NAMALWA (cell line): Measurements from ENCODE around the gene IFNLR1.

Experiments
- DNase-seq: peaks from one replicate; pipeline ENCODE4 v3.0.0-alpha.2; 2015; ENCODE audit warnings: low spot score

IFNLR1 gene

GRCh38 chr1:24121406-24121805, 65.7 kb downstream of the IFNLR1 start:
- no peak for DNase-seq

GRCh38 chr1:24120965-24121364, 66.1 kb downstream of the IFNLR1 start:
- DNase-seq: no peak

GRCh38 chr1:24119859-24120756, 67.0 kb downstream of the IFNLR1 start:
- DNase-seq: no peak

- no peak for DNase-seq
Measured at GRCh38 chr1:24119489-24119858, 67.6 kb downstream of the IFNLR1 start.

GRCh38 chr1:24118410-24119242, 68.5 kb downstream of the IFNLR1 start:
- no peak for DNase-seq

GRCh38 chr1:24117722-24118409, 69.2 kb downstream of the IFNLR1 start:
- no peak for DNase-seq

GRCh38 chr1:24117132-24117531, 70.0 kb downstream of the IFNLR1 start:
- DNase-seq: no peak

GRCh38 chr1:24114753-24115152, 72.3 kb downstream of the IFNLR1 start:
- DNase-seq: no peak

- no peak for DNase-seq
Measured at GRCh38 chr1:24113641-24114033, 73.5 kb downstream of the IFNLR1 start.

- peak; percentile 52 for DNase-seq
Measured at GRCh38 chr1:24111996-24112779, 74.9 kb downstream of the IFNLR1 start, which contains the start of gene MYOM3. Gene MYOM3, minus strand, starts transcription at chr1:24112135. Its CDS starts 3,499 bp downstream, at chr1:24108636.

GRCh38 chr1:24111262-24111995, 75.7 kb downstream of the IFNLR1 start:
- no peak for DNase-seq

GRCh38 chr1:24110642-24111261, 76.3 kb downstream of the IFNLR1 start:
- DNase-seq: no peak

GRCh38 chr1:24109686-24110475, 77.2 kb downstream of the IFNLR1 start:
- no peak for DNase-seq

GRCh38 chr1:24109166-24109483, 78.0 kb downstream of the IFNLR1 start:
- no peak for DNase-seq

GRCh38 chr1:24108334-24109165, 78.5 kb downstream of the IFNLR1 start:
- DNase-seq: no peak

- DNase-seq: no peak
Measured at GRCh38 chr1:24107462-24108138, 79.5 kb downstream of the IFNLR1 start.

GRCh38 chr1:24105368-24106160, 81.5 kb downstream of the IFNLR1 start:
- DNase-seq: no peak
